Right atrium auricular region (tissue), 2 donors: ENCODE measurements around the gene ASB10. TPM values are rescaled to one million over a fixed set of nuclear protein-coding genes. Genes with fewer than 3 reads are reported as not detected.

Experiments
- DNase-seq: peaks from one replicate; pipeline ENCODE4 v3.0.0-alpha.2; 2019; ENCODE audit warnings: low spot score
- H3K27ac ChIP-seq, 2 donors: fragments of 200-600 bp; sonication (generic); 1 replicate in 1 of 2; 2 replicates in 1 of 2; pipeline ENCODE4 v1.5.1; 2016 to 2019
- H3K27me3 ChIP-seq, 2 donors: fragments of 200-600 bp; sonication (generic); one replicate each; pipeline versions ENCODE4 v1.5.1 to v1.6.0; 2017 to 2019
- H3K36me3 ChIP-seq: fragments of 200-600 bp; sonication (generic); one replicate; pipeline ENCODE4 v1.5.1; 2016
- H3K4me1 ChIP-seq, 2 donors: fragments of 200-600 bp; sonication (generic); one replicate each; pipeline versions ENCODE4 v1.5.1 to v1.6.0; 2017 to 2019
- H3K4me3 ChIP-seq, 2 donors: fragments of 200-600 bp; sonication (generic); 1 replicate in 1 of 2; 2 replicates in 1 of 2; pipeline ENCODE4 v1.5.1; 2017 to 2019; ENCODE audit warnings: mild to moderate bottlenecking in 1 of 2, moderate library complexity in 1 of 2
- H3K9me3 ChIP-seq, 2 donors: fragments of 200-600 bp; sonication (generic); one replicate each; pipeline ENCODE4 v1.5.1; 2019
- total RNA-seq, 2 donors: library from RNA; depleted of rRNA; stranded (reverse); fragments of >200 nt; gene quantifications; one replicate each; pipeline ENCODE4 v1.1.0, GENCODE V29; 2016
- TF ChIP-seq, protein P1 (sequence below), 2 donors: fragments of 200-600 bp; sonication (generic); IDR thresholded peaks; one replicate each; pipeline ENCODE4 v1.5.1; 2019; ENCODE audit warnings: antibody characterized with exemption in 2 of 2

The ASB10 gene
- total RNA-seq, 2 donors from 2014 or later: 4.0 to 11.6 TPM

- Histone ChIP-seq H3K27me3 (no peaks in the 10 kb centered on the region), H3K4me3 (no peak overlapping the region), H3K4me1 (peaks cover 0 to 27% of the 10 kb centered on the region in 2 donors), H3K9me3 (no peaks in the 10 kb centered on the region), H3K27ac (no peak overlapping the region), H3K36me3 (peaks cover 32% of the 10 kb centered on the region)
- TF ChIP-seq, protein P1, sequence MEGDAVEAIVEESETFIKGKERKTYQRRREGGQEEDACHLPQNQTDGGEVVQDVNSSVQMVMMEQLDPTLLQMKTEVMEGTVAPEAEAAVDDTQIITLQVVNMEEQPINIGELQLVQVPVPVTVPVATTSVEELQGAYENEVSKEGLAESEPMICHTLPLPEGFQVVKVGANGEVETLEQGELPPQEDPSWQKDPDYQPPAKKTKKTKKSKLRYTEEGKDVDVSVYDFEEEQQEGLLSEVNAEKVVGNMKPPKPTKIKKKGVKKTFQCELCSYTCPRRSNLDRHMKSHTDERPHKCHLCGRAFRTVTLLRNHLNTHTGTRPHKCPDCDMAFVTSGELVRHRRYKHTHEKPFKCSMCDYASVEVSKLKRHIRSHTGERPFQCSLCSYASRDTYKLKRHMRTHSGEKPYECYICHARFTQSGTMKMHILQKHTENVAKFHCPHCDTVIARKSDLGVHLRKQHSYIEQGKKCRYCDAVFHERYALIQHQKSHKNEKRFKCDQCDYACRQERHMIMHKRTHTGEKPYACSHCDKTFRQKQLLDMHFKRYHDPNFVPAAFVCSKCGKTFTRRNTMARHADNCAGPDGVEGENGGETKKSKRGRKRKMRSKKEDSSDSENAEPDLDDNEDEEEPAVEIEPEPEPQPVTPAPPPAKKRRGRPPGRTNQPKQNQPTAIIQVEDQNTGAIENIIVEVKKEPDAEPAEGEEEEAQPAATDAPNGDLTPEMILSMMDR (IDR thresholded peaks at IDR 0.05): no peak
- no peak for DNase-seq
Measured at GRCh38 chr7:151132461-151133205, 54.4 kb downstream of the ASB10 start.

DNA sequence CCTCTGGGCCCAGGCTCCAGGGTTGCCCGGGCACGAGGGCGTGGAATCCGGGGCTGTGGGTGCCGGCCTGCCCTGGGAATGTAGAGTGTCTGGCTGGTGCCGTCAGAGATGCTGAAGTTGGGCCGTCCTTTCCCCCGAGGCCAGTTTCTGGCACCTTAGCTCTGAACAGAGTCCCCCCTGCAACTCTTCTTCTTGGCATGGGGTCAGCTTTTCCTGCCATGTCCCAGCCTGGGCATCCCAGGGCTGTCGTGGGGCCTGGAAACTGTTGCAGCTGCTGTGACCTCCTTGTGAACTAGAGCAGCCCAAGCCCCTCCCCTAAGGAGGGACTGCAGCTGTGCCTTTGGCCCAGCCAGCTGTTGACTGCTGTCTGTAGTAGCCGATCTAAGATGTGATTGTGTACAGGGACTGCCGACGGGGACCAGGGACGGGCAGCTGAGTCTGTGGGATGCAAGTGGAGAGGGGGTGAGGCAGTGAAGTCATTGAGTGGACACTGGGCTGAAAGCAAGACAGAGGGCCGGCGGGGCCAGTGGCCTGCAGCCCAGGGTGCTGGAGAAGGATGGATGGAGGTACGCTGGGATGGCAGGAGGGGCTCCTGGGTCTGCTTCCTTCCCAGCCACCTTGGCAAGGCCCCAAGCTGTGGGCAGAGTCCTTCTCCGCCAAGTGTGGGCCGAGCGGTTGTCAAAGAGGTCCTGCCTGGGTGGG is 55.3 kb downstream of the ASB10 start:
- Histone ChIP-seq H3K36me3 (peaks cover 32% of the 10 kb centered on the region), H3K27ac (no peak overlapping the region), H3K9me3 (no peaks in the 10 kb centered on the region), H3K27me3 (no peaks in the 10 kb centered on the region), H3K4me3 (no peak overlapping the region), H3K4me1 (peaks cover 0 to 20% of the 10 kb centered on the region in 2 donors)
- TF ChIP-seq, protein P1 (IDR thresholded peaks at IDR 0.05): no peak
- DNase-seq: no peak

DNA sequence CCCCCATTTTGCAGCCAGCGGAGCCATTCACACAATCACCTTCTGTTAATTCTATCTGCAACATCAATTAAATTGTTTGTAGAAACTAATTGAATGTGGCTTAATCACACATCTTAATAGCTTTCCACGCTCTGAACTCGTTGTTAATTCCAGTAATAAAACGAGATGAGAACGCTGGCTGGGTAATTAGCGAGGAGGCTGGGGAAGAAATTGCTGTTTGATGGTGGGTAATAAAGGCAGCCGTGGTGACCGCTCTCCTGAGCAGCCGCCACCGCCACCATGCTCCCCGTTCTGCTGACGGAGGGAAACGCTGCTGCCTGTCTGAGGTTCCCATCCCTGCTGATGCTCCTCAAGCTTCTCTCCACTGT is 55.8 kb downstream of the ASB10 start:
- Histone ChIP-seq H3K27me3 (no peaks in the 10 kb centered on the region), H3K36me3 (peaks cover 32% of the 10 kb centered on the region), H3K27ac (no peak overlapping the region), H3K4me1 (peaks cover 0 to 18% of the 10 kb centered on the region in 2 donors), H3K4me3 (no peak overlapping the region), H3K9me3 (no peaks in the 10 kb centered on the region)
- TF ChIP-seq, protein P1 (IDR thresholded peaks at IDR 0.05): no peak
- DNase-seq: no peak

DNA sequence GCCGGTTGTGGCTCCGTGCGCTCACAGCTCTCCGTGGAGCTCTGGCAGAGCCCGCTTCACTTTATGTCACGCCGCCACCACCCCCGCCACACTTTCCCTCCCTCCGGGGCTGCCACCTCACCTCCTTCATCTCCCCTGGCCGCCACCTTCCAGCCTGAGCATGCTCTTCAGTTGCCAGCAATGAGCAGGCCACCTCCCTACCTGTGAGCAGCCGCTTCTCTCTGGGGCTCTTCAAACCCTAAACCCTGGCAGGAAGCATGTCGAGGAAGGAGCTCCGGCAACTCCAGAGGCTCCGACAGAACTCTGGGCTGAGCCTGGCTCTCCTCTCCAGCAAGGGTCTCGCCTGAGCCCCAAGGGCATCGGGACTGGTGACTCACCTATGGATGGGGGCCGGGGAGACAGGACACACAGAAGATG is 56.3 kb downstream of the ASB10 start:
- DNase-seq: no peak
- peaks cover 32% of the 10 kb centered on the region for H3K36me3 ChIP-seq
- H3K27me3 ChIP-seq: no peaks in the 10 kb centered on the region
- H3K27ac ChIP-seq: no peak overlapping the region
- no peak overlapping the region for H3K4me3 ChIP-seq
- H3K4me1 ChIP-seq: peaks cover 0 to 18% of the 10 kb centered on the region in 2 donors
- H3K9me3 ChIP-seq: no peaks in the 10 kb centered on the region
- TF ChIP-seq, protein P1 (IDR thresholded peaks at IDR 0.05): no peak

- Histone ChIP-seq H3K9me3 (no peaks in the 10 kb centered on the region), H3K4me3 (no peak overlapping the region), H3K4me1 (peaks cover 0 to 19% of the 10 kb centered on the region in 2 donors), H3K27ac (no peak overlapping the region), H3K36me3 (peaks cover 32% of the 10 kb centered on the region), H3K27me3 (no peaks in the 10 kb centered on the region)
- DNase-seq: no peak
- TF ChIP-seq, protein P1 (IDR thresholded peaks at IDR 0.05): no peak
Measured at GRCh38 chr7:151129960-151130591, 57.0 kb downstream of the ASB10 start.
